ENCODE results near the gene ATXN10.
"Not testable (repeated sequence)": the region's sequence is repeated elsewhere in the genome, so short reads cannot be mapped to it uniquely, and the experiment has no call there.

The ATXN10 gene

DNA sequence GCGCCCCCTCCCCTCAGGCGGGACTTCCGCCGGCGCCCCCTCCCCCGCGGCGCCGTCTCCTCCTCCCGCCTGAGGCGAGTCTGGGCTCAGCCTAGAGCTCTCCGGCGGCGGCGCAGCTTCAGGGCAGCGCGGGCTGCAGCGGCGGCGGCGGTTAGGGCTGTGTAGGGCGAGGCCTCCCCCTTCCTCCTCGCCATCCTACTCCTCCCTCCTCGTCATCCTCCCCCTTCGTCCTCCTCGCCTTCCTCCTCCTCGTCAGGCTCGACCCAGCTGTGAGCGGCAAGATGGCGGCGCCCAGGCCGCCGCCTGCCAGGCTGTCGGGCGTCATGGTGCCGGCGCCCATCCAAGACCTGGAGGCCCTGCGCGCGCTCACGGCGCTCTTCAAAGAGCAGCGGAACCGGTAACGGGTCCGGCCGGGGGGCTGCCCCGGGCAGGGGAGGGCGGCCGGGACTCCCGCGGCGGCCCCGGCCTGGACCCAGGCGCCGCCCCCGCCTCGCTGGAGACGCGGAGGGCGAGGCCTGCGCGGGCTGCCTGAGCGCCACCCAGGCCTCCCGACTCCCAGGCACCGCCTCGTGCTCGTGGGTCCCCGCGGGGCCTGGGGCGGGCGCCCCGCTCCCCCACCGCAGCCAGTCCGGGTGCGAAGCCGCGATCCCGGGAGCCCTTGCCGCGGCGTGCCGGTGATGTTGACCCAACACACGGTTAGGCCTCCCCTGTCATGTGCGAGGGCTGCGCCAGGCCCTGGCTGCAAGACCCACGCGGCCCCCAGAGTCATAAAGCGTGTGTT lies at the start of gene ATXN10:
Gene ATXN10, plus strand, starts transcription at position 52 of the 781 bp plus-strand sequence. Its CDS starts 230 bp downstream, at position 282.
- DNase-seq (ENCODE audit: extremely low read depth in 1 of 2, low read depth in 1 of 2) = peak; percentile 23 to 43

DNA sequence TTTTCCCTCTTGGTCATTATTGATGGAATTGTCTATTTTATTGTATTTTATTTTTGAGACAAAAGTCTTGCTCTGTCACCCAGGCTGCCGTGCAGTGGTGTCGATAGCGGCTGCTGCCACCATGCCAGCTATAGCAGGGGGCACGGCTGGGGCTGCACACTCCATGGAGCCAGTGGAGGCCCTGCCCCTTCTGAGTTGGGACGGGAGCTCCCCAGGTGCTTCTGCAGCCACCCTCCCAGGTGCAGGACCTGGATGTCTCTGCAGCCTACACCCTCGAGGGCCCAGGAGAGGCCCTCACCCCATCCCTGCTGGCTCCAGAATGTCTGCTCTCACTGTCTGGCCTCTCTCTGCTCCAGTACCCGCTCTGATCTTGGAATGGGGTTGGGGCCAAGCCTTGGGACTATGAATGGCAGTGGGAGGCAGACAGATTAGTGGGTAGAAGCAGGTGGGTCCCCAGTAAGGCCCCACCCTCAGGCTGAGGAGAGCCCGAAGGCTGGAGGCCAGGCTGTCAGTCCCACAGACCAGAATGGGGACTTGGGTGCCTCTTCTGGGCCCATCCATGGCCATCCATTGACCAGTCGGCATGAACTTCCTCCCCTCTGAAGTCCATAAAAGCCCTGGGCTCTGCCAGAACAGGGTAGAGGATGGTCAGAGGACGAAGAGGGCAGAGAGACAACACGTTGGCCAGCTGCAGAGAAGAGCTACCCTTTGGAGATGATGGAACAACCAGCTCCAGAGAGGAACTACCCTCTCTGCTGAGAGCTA lies 49.6 kb upstream of the ATXN10 start:
- DNase-seq (ENCODE audit: extremely low read depth in 1 of 2, low read depth in 1 of 2) = no peak

DNA sequence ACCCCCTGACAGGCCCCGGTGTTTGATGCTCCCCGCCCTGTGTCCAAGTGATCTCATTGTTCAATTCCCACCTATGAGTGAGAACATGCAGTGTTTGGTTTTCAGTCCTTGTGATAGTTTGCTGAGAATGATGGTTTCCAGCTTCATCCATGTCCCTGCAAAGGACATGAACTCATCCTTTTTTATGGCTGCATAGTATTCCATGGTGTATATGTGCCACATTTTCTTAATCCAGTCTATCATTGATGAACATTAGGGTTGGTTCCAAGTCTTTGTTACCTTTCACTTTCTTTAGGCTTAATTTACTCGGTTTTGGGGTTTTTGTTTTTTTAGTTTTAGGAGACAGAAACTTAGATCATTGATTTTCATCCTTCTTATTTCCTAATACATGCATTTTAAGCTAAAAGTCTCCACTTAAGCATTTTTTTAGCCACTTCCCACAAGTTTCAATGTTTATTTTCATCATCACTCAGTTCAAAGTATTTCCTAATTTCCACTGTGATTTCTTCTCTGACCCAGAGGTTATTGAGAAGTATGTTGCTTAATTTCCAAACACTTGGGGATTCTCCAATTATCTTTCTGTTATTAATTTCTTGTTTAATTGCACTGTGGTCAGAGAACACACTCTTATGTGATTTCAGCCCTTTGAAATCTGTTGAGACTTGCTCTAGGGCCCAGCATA lies 48.0 kb upstream of the ATXN10 start:
- DNase-seq (ENCODE audit: extremely low read depth in 1 of 2, low read depth in 1 of 2) = not testable (repeated sequence)

- DNase-seq (ENCODE audit: extremely low read depth in 1 of 2, low read depth in 1 of 2) = no peak
These were observed 45.4 kb upstream of the ATXN10 start for GRCh38 chr22:45626198-45626651.

DNA sequence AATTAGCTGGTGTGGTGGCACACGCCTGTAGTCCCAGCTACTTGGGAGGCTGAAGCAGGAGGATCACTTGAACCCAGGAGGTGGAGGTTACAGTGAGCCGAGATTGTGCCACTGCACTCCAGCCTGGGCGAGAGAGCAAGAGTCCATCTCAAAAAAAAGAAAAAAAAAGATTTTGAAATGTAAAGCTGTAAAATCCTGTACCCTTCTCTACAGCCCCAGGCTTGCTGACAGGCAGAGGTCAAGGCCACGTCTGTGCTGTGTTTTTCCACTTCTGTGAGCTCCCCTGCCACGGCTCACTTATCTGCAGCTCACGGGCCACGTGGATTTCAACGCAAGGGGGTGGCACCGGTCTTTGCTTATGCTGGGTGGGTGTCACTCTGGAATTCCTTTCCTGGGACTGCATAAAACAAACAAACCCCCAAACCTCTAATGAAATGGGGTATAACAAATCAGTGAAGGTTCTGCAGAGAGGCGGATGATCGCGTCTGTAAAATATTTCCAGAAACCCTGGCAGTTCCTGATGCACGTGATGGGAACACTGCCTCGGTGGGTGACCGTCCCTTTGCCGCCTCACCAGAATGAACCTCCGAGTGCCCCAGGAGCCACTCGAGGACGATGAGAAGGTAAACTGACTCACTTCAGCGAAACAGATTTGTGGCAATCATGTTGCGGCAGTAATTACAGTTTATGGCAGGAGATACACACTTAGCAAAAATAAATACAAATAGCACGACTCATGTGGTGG lies 44.0 kb upstream of the ATXN10 start:
- no peak for DNase-seq (ENCODE audit: extremely low read depth in 1 of 2, low read depth in 1 of 2)

GRCh38 chr22:45628515-45628914 lies 43.1 kb upstream of the ATXN10 start:
- no peak for DNase-seq (ENCODE audit: extremely low read depth in 1 of 2, low read depth in 1 of 2)

GRCh38 chr22:45629469-45630089 lies 42.1 kb upstream of the ATXN10 start:
- no peak for DNase-seq (ENCODE audit: extremely low read depth in 1 of 2, low read depth in 1 of 2)

DNA sequence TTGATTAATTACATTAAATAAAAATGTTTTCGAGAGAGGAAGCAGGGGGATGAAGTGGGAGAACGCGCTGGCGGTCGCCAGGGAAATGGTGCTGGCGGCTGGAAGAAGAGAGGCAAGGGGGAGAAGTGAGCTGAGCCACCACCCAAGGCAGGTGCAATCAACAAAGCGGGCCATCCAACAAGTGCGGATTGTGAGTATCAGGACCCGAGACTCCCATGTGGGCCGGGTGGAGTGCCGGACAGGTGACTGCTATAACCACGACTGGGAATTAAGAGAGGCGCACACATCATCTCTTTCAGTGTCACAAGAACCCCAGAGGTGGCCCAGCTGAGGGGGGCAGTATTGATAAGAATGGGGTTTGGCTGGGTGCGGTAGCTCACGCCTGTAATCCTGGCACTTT lies 41.2 kb upstream of the ATXN10 start:
- DNase-seq (ENCODE audit: extremely low read depth in 1 of 2, low read depth in 1 of 2) = no peak

- DNase-seq (ENCODE audit: extremely low read depth in 1 of 2, low read depth in 1 of 2) = no peak
These were observed 40.3 kb upstream of the ATXN10 start for GRCh38 chr22:45631140-45631840.

GRCh38 chr22:45631841-45632238 lies 39.8 kb upstream of the ATXN10 start:
- DNase-seq (ENCODE audit: extremely low read depth in 1 of 2, low read depth in 1 of 2) = no peak

DNA sequence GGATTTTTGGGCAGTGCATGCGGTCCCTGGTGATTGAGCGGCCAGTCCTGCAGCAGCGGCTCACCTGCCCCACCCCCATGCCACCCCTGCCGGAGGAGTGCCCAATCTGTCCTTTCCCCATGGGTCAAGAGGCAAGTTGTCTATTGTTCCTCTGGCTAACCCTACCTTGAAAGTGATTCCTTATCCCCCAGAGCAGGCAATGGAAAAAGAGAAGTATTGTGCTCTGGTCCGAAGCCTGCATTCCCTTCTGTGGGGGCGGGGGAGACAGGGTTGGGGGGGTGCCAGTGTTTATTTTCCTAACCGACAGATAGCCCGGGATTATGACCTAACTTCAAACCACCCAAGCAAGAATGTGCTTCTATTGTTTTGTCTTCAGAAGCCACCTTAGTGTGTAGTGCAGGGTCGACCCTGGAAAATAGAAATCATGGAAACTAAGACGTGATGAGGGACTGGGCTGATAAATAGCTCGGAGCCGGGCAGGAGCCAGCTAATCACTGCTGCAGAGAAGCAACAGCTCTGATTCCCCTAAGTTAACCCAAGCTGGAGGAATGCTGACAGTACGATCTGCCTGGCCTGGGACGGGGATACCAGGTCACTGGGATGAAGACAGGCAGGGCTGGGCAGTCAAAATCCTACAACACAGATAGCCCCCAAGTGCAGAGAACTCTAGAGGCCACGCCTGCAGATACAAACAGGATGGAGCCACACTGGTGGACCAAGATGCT lies 38.7 kb upstream of the ATXN10 start:
- DNase-seq (ENCODE audit: extremely low read depth in 1 of 2, low read depth in 1 of 2) = no peak

GRCh38 chr22:45636683-45637082 lies 35.0 kb upstream of the ATXN10 start:
- no peak for DNase-seq (ENCODE audit: extremely low read depth in 1 of 2, low read depth in 1 of 2)

GRCh38 chr22:45638197-45638596 lies 33.4 kb upstream of the ATXN10 start:
- DNase-seq (ENCODE audit: extremely low read depth in 1 of 2, low read depth in 1 of 2) = no peak

GRCh38 chr22:45638834-45639746 lies 32.5 kb upstream of the ATXN10 start:
- DNase-seq (ENCODE audit: extremely low read depth in 1 of 2, low read depth in 1 of 2) = no peak

DNA sequence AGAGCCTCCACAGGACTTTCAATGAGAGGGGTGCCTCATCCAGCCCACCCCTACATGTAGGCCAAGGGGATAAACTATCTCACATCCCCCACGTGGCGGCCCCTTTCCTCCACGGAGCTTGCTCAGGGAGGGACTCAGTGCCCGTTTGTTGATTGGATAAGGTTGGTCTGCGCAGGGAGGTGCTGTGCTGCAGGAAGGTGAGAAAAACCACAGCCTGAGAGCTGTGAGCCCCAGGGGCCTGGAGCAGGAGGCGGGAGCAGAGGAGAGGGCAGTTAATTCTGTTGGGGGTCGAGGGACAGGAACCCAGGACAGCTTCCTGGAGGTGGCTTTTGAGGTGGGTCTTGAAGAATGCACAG lies 31.9 kb upstream of the ATXN10 start:
- no peak for DNase-seq (ENCODE audit: extremely low read depth in 1 of 2, low read depth in 1 of 2)

DNA sequence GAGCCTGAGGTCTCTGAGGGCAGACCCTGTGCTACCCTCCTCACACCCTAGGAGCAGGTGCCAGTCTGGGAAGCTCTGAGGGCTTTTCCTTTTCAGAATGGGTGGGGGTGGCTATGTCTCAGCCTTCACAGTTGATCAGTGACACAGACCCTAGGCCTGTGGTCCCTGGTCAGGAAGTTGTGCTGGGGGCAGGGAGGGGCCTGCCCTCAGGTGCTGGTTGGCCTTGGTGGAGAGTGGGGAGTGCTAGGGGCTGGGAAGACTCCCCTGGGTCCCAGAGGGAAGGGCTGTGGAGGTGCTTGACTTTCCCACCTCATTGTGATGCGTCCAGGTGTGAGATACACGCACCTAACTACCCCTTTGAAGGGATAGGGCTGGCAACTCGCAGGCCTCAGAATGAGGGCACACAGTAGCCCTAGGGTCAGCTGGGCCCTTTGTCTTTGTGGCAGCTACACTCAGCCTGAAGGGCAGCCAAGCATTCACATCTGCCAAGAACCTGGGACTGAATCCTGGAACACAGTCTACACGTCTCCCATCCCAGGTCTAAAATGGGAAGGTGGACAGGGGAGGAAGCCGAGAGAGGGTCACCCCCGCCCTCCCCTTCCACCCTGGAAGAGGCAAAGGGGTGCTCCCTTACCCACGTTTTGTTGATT lies 31.2 kb upstream of the ATXN10 start:
- DNase-seq (ENCODE audit: extremely low read depth in 1 of 2, low read depth in 1 of 2) = no peak

GRCh38 chr22:45640941-45641621 lies 30.6 kb upstream of the ATXN10 start:
- DNase-seq (ENCODE audit: extremely low read depth in 1 of 2, low read depth in 1 of 2) = no peak

Measured in activated CD8-positive, alpha-beta memory T cell treated with anti-CD3 and anti-CD28 coated beads for 1 hour (primary cell).